K562 (cell line): ENCODE results near the gene PMF1. TPM values are rescaled to one million over a fixed set of nuclear protein-coding genes. Genes with fewer than 3 reads are reported as not detected.

Source experiments
- ATAC-seq: fragments of 200-7000 bp; cut with Tn5 transposase; 3 replicates; pipeline ENCODE4 v1.9.1; 2020; ENCODE audit warnings: moderate library complexity
- BruUV-seq: library from RNA; stranded (reverse); fragments of 400-500 nt; replicated peaks from 2 replicates; lab custom pipeline; 2021; lab: Mats Ljungman, UMichigan
- CTCF ChIA-PET: fragments of 300-600 bp; formaldehyde crosslinking; extraction: SDS; loops from one replicate; lab custom pipeline; 2021; ENCODE audit warnings: low intra/inter-chr PET ratio; lab: Yijun Ruan, JAX
- POLR2A ChIA-PET: fragments of 300-600, 350-650 bp; sonication (Branson Sonifier 250); formaldehyde crosslinking; extraction: SDS; loops from one replicate; lab custom pipeline; 2021; ENCODE audit warnings: antibody characterized with exemption, inconsistent platforms; lab: Yijun Ruan, JAX
- DNase-seq, 4 experiments: peaks; one replicate each; pipeline versions ENCODE4 v3.0.0 to v3.0.0-alpha.2; 2011 to 2018; ENCODE audit warnings: low spot score in 3 of 4, mixed read lengths in 3 of 4; ENCODE audit errors: extremely low read depth in 1 of 4
- FAIRE-seq: peaks from 2 replicates; lab custom pipeline; 2011; peaks lifted over from hg19 to GRCh38; lab: Jason Lieb, UNC
- H2AFZ ChIP-seq: 2 replicates; pipeline ENCODE4 v1.6.0; 2011; ENCODE audit warnings: low read depth, low read length, control low read depth, inconsistent platforms
- H3K27ac ChIP-seq: fragments of 200-600 bp; 3 replicates; pipeline ENCODE4 v1.8.0; 2011; ENCODE audit warnings: low read depth, mild to moderate bottlenecking, control low read depth, inconsistent platforms, low read length, moderate library complexity, mixed read lengths; ENCODE audit errors: extremely low read depth
- H3K27me3 ChIP-seq, 2 experiments: fragments of 300-600 bp in 1 of 2; 2 replicates in 1 of 2; 3 replicates in 1 of 2; pipeline versions ENCODE4 v1.6.0 to v1.8.0; 2011; ENCODE audit warnings: inconsistent platforms in 2 of 2, low read length in 2 of 2, mild to moderate bottlenecking in 1 of 2, mixed read lengths in 1 of 2, moderate library complexity in 1 of 2; ENCODE audit not compliant: control insufficient read depth in 2 of 2, insufficient read depth in 2 of 2
- H3K36me3 ChIP-seq: fragments of 300-600 bp; 3 replicates; pipeline ENCODE4 v1.8.0; 2011; ENCODE audit warnings: mild to moderate bottlenecking, low read length, inconsistent platforms; ENCODE audit not compliant: control insufficient read depth, insufficient read depth
- H3K4me1 ChIP-seq, 2 experiments: fragments of 200-600 bp in 1 of 2; replicated peaks in 1 of 2; 2 replicates in 1 of 2; 3 replicates in 1 of 2; pipeline versions ENCODE4 v1.5.1 to v1.8.0; 2011; ENCODE audit warnings: inconsistent platforms in 2 of 2, low read length in 2 of 2, mild to moderate bottlenecking in 1 of 2, mixed read lengths in 1 of 2, moderate library complexity in 1 of 2; ENCODE audit not compliant: control insufficient read depth in 2 of 2, insufficient read depth in 2 of 2
- H3K4me2 ChIP-seq: 2 replicates; pipeline ENCODE4 v1.6.1; 2011; ENCODE audit warnings: low read length, control low read depth, inconsistent platforms, mixed read lengths; ENCODE audit not compliant: insufficient read depth
- H3K4me3 ChIP-seq: fragments of 200-600 bp; sonication (generic), shearing (Covaris generic); 2 replicates; pipeline ENCODE4 v1.5.1; 2016; ENCODE audit warnings: control low read depth, inconsistent platforms
- H3K79me2 ChIP-seq: fragments of 200-600 bp; 3 replicates; pipeline ENCODE4 v1.8.0; 2011; ENCODE audit warnings: low read length, inconsistent platforms; ENCODE audit not compliant: control insufficient read depth, insufficient read depth
- H3K9ac ChIP-seq, 2 experiments: 2 replicates each; pipeline versions ENCODE4 v1.6.0 to v1.6.1; 2011; ENCODE audit warnings: low read depth in 2 of 2, low read length in 2 of 2, control low read depth in 1 of 2, inconsistent platforms in 1 of 2, mild to moderate bottlenecking in 1 of 2, mixed read lengths in 1 of 2; ENCODE audit not compliant: insufficient read depth in 1 of 2
- H3K9me1 ChIP-seq: one replicate; pipeline ENCODE4 v1.6.0; 2011; ENCODE audit warnings: inconsistent platforms, mild to moderate bottlenecking, low read length, moderate library complexity; ENCODE audit not compliant: control insufficient read depth, insufficient read depth
- H3K9me3 ChIP-seq: replicated peaks from 2 replicates; pipeline ENCODE4 v1.5.1; 2011; ENCODE audit warnings: low read depth, low read length, inconsistent platforms; ENCODE audit not compliant: control insufficient read depth, insufficient read depth
- H4K20me1 ChIP-seq: replicated peaks from 2 replicates; pipeline ENCODE4 v1.6.1; 2011; ENCODE audit warnings: low read length, inconsistent platforms, mixed read lengths; ENCODE audit not compliant: control insufficient read depth, insufficient read depth
- CBX8 ChIP-seq: fragments of 200-600 bp; sonication (generic); IDR thresholded peaks from 2 replicates; pipeline ENCODE4 v1.6.1; 2012; ENCODE audit warnings: borderline replicate concordance, mixed run types, low read depth, mild to moderate bottlenecking, moderate library complexity, mixed read lengths, low read length, control low read depth, inconsistent platforms; ENCODE audit not compliant: poor library complexity, severe bottlenecking; ENCODE audit errors: extremely low read depth
- CCNT2 ChIP-seq: IDR thresholded peaks from 2 replicates; pipeline ENCODE4 v1.6.1; 2011; ENCODE audit warnings: borderline replicate concordance, low read depth, mild to moderate bottlenecking, moderate library complexity, mixed read lengths, low read length; ENCODE audit not compliant: insufficient read length; ENCODE audit errors: extremely low read depth
- ELF1 ChIP-seq: fragments of 200-800 bp; sonication (Bioruptor generic); IDR thresholded peaks from 2 replicates; pipeline ENCODE4 v1.6.1; 2016; ENCODE audit warnings: missing genetic modification characterization, missing compliant biosample characterization
- KLF10 ChIP-seq: fragments of 250-450 bp; sonication (Bioruptor Pico); IDR thresholded peaks from 2 replicates; pipeline ENCODE4 v1.6.1; 2021; ENCODE audit warnings: matching md5 sums
- LCOR ChIP-seq: sonication (generic); formaldehyde crosslinking; IDR thresholded peaks from 2 replicates; pipeline ENCODE4 v1.8.0; 2022; ENCODE audit warnings: mild to moderate bottlenecking, missing genetic modification reagents
- PRPF4 ChIP-seq: fragments of 200-400 bp; formaldehyde crosslinking; IDR thresholded peaks from one replicate; pipeline ENCODE4 v1.6.1; 2017; ENCODE audit warnings: low read length, low read depth, mild to moderate bottlenecking; ENCODE audit not compliant: insufficient read depth, poor library complexity, severe bottlenecking
- RBM22 ChIP-seq: fragments of 200-400 bp; formaldehyde crosslinking; IDR thresholded peaks from 2 replicates; pipeline ENCODE4 v1.6.1; 2018; ENCODE audit warnings: low read length, low read depth; ENCODE audit not compliant: poor library complexity, severe bottlenecking
- RBM39 ChIP-seq: fragments of 200-400 bp; formaldehyde crosslinking; optimal IDR thresholded peaks from 2 replicates; pipeline ENCODE3; 2018; ENCODE audit warnings: low read depth, low read length
- SIRT6 ChIP-seq: IDR thresholded peaks from one replicate; pipeline ENCODE4 v1.6.1; 2012; ENCODE audit warnings: low read depth, mild to moderate bottlenecking, control low read depth, inconsistent platforms, low read length, moderate library complexity
- U2AF1 ChIP-seq: fragments of 200-400 bp; formaldehyde crosslinking; optimal IDR thresholded peaks from 2 replicates; pipeline ENCODE3; 2017; ENCODE audit warnings: mild to moderate bottlenecking, low read depth, low read length, moderate library complexity
- ZBTB8A ChIP-seq: fragments of 450-650 bp; IDR thresholded peaks from 2 replicates; pipeline ENCODE4 v1.6.1; 2018; ENCODE audit warnings: mild to moderate bottlenecking, moderate library complexity; ENCODE audit not compliant: partially characterized antibody
- ZNF655 ChIP-seq: fragments of 250-450 bp; sonication (Bioruptor Pico); IDR thresholded peaks from 2 replicates; pipeline ENCODE4 v1.5.0; 2021
- ZNF780A ChIP-seq: fragments of 250-450 bp; sonication (Bioruptor Pico); IDR thresholded peaks from 2 replicates; pipeline ENCODE4 v1.5.0; 2021; ENCODE audit warnings: mild to moderate bottlenecking
- WGBS: fragments of 100-300 bp; shearing (Covaris generic); methylation state at CpG from one replicate; pipeline ENCODE4 v1.1.6; 2016; ENCODE audit warnings: low coverage, mixed read lengths; ENCODE audit not compliant: insufficient coverage; ENCODE audit errors: missing lambda C conversion rate; 5-methylcytosine and 5-hydroxymethylcytosine counted together
- in situ Hi-C: fragments of 300-500 bp; cut with MboI; formaldehyde crosslinking; loops from 4 replicates; pipeline ENCODE4 v1.15.0; 2018; ENCODE audit warnings: inconsistent platforms, mixed read lengths
- intact Hi-C: fragments of 100-400 bp; cut with micrococcal nuclease; formaldehyde crosslinking; loops from 2 replicates; pipeline ENCODE4 v1.14.2; 2022
- polyA plus RNA-seq, 8 experiments: library from polyadenylated mRNA; depleted of rRNA in 4 of 8; stranded (reverse) in 5 of 8; unstranded in 3 of 8; fragments of >200 nt; fragmentation: Nextera tagmentation in 2 of 8; fragmentation: Illumina TruSeq in 1 of 8; extraction: Ambion mirVana in 2 of 8; extraction: Trizol in 1 of 8; gene quantifications; 2 replicates each; pipeline versions ENCODE4 v1.2.1 to v1.2.3, GENCODE V29; 2011 to 2014; ENCODE audit warnings: inconsistent platforms in 1 of 8, missing spikeins in 1 of 8
- total RNA-seq, 7 experiments: library from RNA; depleted of rRNA in 6 of 7; stranded (reverse); fragments of >200 nt in 6 of 7; fragmentation: Illumina TruSeq in 2 of 7; extraction: Trizol in 2 of 7; gene quantifications; 2 replicates each; pipeline versions ENCODE4 v1.2.1 to v1.2.3, GENCODE V29; 2011 to 2021; ENCODE audit warnings: low replicate concordance in 1 of 7
- TF ChIP-seq, protein P1 (sequence below): fragments of 450-650 bp; IDR thresholded peaks from 2 replicates; pipeline ENCODE4 v1.6.1; 2016; ENCODE audit warnings: low read depth, mild to moderate bottlenecking, moderate library complexity

The PMF1 gene
- total and polyA plus RNA-seq, 9 of the 15 experiments (the other 6 are each of a cell fraction or from before 2014, with no cell fraction given) = 9.4 to 92.9 (median 71.0) TPM

GRCh38 chr1:156268336-156268735 is 55.5 kb downstream of the PMF1 start:
- ChIA-PET CTCF (no interaction called here), POLR2A (interaction anchor here (7.5 kb wide), 1 partner anchor 15 kb away, joined by 63 read pairs; the partner anchor contains the start of genes SMG5 and TMEM79)
- Histone ChIP-seq H3K79me2 (no peaks in the 10 kb centered on the region), H3K27me3 (no peaks in the 10 kb centered on the region), H3K9me1 (no peaks in the 10 kb centered on the region), H4K20me1 (0 out of 2 replicates have a peak, but pooled peaks cover 5% of the 10 kb centered on the region), H3K9ac (no peak overlapping the region; a peak in 1 of 4 replicates), H3K36me3 (peaks cover 92% of the 10 kb centered on the region), H3K27ac (no peak overlapping the region), H3K9me3 (no peaks in the 10 kb centered on the region), H3K4me2 (no peak overlapping the region), H2AFZ (no peak overlapping the region), H3K4me1 (no peaks in the 10 kb centered on the region)
- FAIRE-seq = no peak
- intact Hi-C loops = no loop called here
- no TSS peak for BruUV-seq
- in situ Hi-C loops = no loop called here
- DNase-seq = no peak
- TF ChIP-seq ZNF780A (CRISPR knock-in tag) (no peak), U2AF1 (no peak), PRPF4 (no peak)
- TF ChIP-seq, protein P1, sequence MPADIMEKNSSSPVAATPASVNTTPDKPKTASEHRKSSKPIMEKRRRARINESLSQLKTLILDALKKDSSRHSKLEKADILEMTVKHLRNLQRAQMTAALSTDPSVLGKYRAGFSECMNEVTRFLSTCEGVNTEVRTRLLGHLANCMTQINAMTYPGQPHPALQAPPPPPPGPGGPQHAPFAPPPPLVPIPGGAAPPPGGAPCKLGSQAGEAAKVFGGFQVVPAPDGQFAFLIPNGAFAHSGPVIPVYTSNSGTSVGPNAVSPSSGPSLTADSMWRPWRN = no peak
- TF ChIP-seq, all 486 proteins: peak for 0
- H3K4me3 ChIP-seq = no peak overlapping the region
- 85% methylated on average over 4 of the region's 4 CpGs for WGBS
- ATAC-seq = no peak

DNA sequence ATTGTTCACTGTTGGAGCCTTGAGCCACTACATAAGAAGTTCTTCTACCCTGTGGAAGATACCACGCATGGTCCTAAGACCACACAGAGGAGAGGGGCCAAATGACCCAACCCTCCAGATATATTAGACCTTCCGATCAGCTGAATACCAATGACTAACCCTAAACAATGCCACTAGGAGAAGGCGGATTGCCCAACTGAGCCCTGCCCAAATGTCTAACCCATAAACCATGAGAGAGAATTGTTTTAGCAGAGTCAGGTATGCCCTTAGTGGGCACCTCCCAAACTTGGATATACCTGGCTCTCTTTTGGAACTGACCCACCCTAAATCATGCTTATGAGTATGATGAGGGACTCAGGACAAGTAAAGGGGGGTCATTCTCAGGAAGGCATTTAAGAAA is 57.5 kb downstream of the PMF1 start:
- Histone ChIP-seq H3K9me1 (no peaks in the 10 kb centered on the region), H3K9ac (no peak overlapping the region), H3K4me3 (no peak overlapping the region), H3K27ac (no peak overlapping the region), H3K27me3 (no peaks in the 10 kb centered on the region), H3K4me2 (no peak overlapping the region), H3K9me3 (no peaks in the 10 kb centered on the region), H2AFZ (no peak overlapping the region), H3K4me1 (no peaks in the 10 kb centered on the region), H4K20me1 (0 out of 2 replicates have a peak, but pooled peaks cover 5% of the 10 kb centered on the region), H3K79me2 (no peaks in the 10 kb centered on the region), H3K36me3 (peaks cover 95% of the 10 kb centered on the region)
- intact Hi-C loops (no loop called here), in situ Hi-C loops (no loop called here)
- ChIA-PET POLR2A (interaction anchor here (1.1 to 7.5 kb wide), 3 partner anchors 13 to 77 kb away, joined by 3 to 63 read pairs (median 3); partner anchors contain the start of genes SMG5 and TMEM79), CTCF (no interaction called here)
- WGBS = 95% methylated on average over 3 of the region's 3 CpGs
- no peak for FAIRE-seq
- no peak for DNase-seq
- no TSS peak for BruUV-seq
- ATAC-seq = no peak
- TF ChIP-seq RBM22 (no peak), CBX8 (no peak), SIRT6 (no peak), LCOR (CRISPR knock-in tag) (no peak), ELF1 (tag) (no peak), CCNT2 (no peak), RBM39 (no peak), ZNF655 (CRISPR knock-in tag) (no peak), ZBTB8A (no peak), KLF10 (no peak)
